PFSK-1 (cell line): Measurements from ENCODE around the gene BNC2.

Experiments
- POLR2AphosphoS5 ChIP-seq: IDR thresholded peaks from 2 replicates; pipeline ENCODE4 v1.6.1; 2012; ENCODE audit warnings: low read depth, mild to moderate bottlenecking, control low read depth, low read length, moderate library complexity
- REST ChIP-seq, 2 experiments: IDR thresholded peaks; 2 replicates each; pipeline versions ENCODE4 v1.6.1 to v1.8.0; 2011 to 2012; ENCODE audit warnings: low read depth in 2 of 2, low read length in 2 of 2, control low read depth in 1 of 2, inconsistent platforms in 1 of 2, mild to moderate bottlenecking in 1 of 2, moderate library complexity in 1 of 2; ENCODE audit not compliant: insufficient read depth in 1 of 2
- SIN3A ChIP-seq: IDR thresholded peaks from 2 replicates; pipeline ENCODE4 v1.6.1; 2012; ENCODE audit warnings: mild to moderate bottlenecking, low read length, moderate library complexity, borderline replicate concordance; ENCODE audit not compliant: insufficient read depth

GRCh38 chr9:16585591-16585990, 284.9 kb downstream of the BNC2 start:
- TF ChIP-seq REST (IDR thresholded peaks at IDR 0.05; ENCODE audit: insufficient read depth in 1 of 2, low read depth in 2 of 2, low read length in 2 of 2) = no peak
- no peak for TF ChIP-seq SIN3A
- TF ChIP-seq POLR2AphosphoS5 = no peak
